Fibroblast of skin of scalp (primary cell): Measurements from ENCODE around the gene P2RY6.

Source experiments
- DNase-seq: peaks from one replicate; pipeline ENCODE4 v3.0.0-alpha.2; 2013

Gene P2RY6

DNA sequence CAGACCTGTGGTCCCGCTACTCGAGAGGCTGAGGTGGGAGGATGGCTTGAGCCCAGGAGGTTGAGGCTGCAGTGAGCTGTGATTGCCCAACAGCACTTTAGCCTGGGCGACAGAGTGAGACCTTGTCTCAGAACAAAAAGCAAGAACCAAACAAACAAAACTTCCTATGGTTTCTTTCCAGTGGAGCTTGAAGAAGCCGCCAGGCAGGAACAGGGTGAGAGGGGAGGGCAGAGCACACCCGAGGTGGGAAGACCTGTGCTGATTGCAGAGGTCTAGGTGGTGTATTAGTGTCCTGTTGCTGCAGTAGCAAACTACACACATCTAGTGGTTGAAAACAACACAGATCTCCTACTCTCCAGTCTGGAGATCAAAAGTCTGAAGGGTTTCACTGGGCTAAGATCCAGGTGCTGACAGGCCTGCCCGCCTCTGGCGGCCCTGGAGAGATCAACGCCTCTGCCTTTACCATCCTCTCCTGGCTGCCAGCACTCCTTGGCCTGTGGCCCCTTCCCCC is 46.4 kb downstream of the P2RY6 start:
- no peak for DNase-seq

DNA sequence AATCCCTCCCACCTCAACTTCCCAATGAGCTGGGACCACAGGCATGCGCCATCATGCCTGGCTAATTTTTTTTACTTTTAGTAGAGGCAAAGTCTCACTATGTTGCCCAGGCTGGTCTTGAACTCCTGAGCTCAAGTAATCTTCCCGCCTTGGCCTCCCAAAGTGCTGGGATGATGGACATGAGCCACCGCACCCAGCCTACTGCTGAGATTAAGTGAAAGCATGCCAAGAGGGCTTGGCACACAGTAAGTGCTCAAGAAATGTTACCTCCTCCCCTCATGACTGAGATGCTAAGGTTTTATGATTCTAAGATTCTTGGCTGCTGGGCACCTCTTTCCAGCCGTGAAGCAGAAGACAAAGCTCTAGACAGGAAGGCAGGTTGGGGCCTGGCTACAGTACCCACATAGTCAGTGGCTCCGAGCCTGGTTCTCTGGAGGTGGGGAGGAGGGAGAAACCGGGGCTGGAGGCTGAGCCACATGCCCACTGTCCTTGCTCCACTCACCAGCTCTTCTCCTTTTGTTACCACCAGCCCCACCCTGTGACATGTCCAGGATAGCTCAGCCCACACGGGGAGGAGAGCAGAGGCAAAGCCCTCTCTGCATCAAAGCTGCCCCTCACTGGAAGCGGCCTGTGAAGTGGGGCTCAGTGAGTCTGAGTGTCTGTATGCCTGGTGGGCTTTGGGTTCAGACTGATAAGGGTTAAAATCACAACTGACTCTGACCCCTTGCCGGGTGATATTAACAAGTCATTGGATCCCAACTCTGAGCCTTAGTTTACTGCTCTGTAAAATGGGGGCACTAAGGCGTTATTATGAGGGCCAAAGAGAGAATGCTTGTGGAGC is 48.8 kb downstream of the P2RY6 start:
- peak; percentile 65 for DNase-seq

DNA sequence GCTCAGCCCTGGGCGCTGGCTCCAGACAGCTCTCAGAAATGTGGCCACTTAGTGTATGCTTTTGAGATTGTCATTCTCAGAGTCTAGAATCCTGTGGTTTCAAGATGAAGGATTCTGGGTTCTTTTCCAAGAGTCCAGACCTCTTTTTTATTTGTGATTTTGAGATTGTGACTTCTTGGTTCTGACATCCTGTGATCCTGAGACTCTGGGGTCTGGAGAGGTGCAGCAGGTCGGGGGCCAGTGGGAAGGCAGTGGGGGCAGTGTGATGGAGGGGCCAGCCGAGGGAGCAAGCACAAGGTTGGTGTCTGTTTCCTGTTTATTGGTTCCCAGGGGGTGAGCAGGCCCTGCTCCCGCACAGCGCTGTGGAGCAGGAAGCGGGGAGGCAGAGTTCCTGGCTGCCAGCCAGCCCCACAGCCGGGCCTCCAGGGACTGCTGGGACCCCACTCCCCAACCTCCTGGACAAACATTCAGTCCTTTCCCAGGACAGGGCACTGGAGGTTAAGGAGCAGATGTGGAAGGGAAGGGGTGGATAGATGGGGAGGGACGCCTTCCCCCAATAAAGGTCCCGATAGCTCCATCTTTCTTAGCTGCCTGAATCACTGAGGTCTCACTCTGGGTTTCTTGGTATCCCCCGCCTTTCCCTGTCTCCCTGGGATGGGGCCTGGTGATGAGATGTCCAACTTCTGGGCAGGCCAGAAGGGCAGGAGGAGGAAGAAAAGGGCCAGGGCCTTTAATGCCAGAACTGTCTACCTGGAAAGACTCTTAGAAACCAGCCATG is 49.7 kb downstream of the P2RY6 start:
- peak; percentile 73 for DNase-seq

DNA sequence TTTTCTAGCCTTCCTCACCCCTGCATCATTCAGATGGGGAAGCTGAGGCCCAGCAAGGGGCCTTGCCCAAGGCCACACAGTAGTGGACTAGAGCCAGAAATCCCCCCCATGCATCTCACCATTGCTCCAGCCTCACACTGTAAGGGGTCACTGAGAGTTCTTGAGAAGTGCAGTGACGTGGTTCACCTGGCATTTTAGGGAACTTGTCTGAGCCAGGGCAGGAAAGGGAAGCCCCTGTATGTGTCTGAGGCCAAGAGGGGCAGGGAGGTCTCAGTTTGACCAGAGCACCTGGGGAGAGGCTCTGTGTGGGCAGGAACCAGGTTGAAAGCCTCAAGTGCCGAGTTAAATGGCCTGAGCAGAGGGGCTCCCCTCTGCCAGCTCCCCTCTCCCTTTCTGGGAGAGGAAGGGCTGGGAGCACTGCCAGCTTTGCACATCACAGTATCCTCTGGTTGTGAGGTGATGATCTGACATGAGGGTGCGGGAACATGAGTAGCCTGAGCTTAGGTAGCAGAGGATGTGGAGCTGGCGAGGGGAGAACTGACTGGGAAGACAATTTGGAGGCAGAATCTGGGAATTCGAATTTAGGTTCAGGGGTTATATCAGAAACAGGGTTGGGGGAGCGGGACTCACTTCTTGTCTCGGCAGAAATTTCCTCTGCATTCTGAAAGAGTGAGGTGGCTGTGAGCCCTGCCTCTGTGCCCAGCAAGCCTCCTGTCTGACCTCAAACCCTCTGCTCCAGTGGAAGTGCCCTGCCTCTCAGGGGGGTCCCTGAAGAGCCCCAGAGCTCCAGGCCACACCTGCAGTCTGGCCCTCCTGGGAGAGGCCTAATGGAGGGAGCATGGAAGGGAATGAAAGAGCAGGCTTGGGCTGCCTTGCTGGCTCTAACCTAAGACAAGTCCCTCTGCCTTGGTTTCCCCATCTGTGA is 50.5 kb downstream of the P2RY6 start:
- DNase-seq: peak; percentile 29

DNA sequence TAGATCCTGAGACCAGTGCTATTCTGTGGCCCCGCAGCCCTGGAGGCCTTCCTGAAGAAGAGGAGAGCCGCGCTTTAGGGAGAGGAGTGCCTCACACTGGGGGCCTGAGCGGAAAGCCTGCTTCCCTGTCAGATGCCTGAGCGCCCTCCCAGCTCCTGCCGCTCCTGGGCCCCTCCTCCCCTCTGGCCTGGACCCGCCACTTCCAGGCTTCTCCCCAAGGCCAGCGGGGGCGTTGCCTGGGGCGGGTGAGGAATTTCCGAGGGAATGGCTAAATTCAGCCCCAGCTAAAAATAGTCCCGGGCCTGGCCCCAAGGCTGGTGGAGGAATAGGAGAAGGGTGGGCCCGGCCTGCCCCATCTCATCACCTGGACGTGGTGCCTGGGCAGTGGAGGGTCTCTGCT is 51.3 kb downstream of the P2RY6 start:
- peak; percentile 90 for DNase-seq

DNA sequence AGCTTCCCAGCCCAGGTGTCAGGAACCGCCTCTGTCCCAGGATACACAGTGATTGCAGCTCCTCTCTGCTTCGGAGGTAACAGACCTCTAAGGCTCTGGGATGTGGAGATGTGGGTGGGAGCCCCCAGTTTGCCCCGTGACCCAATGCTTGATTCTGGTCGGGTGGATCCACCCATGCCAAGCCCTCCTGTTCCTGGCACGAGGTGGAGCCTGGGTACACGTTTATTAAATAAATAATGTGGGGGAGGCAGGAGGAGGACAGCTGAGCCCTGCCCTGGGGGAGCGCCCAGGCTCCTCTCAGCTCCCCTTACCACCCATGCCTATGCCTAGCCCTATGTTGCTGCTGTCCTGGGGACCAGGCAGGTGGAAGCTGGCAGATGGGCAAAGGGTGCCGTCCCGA is 52.0 kb downstream of the P2RY6 start:
- DNase-seq: no peak

DNA sequence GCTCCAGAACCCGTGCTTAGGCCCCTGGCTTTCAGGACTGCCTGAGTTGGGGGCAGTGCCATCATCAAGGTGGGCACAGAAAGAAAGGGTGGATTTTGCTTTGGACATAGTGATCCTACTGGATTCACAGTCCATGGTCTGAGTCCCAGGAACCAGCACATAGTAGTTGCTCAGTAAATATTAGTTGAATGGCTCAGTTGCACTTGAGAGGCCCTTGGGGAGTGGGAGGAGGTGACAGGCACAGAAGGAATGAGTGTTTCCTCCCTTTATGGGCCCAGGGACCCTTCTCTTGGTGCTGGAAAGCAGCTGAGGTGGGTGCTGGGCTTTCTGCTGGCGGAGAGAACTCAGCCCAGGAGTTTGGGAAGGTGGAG is 52.5 kb downstream of the P2RY6 start:
- peak; percentile 38 for DNase-seq

DNA sequence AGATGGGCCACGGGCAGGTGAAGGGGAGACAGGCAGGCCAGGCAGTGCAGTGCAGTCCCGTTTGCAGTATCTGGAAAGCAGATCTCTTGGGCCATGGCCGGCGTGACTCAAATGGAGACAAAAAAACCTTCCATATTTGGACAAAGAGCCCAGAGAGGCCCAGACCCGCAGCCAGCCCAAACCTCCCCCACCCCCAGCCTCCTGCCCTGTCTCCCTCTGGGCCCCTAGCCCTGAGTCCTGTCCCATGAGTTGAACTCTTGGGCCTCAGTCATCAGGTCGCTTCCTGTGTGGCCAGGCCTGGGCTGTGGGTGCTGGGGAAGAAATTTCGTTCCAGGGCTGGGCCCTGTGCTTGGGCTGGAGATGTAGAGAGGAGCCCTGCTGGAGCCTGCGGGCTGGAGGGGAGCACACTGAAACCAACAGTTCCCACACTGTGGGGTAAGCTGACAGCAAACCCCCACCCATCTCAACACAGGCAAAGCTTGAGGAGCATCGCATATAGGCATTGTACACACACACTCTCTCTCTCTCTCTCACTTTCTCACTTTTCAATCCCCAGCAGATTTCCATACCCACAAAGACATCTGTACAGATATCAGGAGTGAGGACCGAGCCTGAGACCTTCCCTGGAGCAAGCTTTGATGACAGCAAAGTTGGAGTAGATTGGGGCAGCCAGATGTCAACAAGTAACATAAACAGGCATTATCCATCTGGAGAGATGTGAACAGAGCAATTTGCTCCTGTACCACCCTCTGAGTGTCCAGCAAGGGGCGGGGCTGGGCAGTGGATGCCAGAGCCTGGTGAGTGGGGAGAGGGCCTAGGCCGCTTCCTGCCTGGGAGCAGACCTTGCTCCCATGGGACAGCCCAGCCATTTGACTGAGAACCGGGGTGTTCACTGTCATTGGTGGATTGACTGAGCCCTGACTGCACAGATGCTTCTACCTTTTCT is 53.2 kb downstream of the P2RY6 start:
- peak; percentile 73 for DNase-seq

DNA sequence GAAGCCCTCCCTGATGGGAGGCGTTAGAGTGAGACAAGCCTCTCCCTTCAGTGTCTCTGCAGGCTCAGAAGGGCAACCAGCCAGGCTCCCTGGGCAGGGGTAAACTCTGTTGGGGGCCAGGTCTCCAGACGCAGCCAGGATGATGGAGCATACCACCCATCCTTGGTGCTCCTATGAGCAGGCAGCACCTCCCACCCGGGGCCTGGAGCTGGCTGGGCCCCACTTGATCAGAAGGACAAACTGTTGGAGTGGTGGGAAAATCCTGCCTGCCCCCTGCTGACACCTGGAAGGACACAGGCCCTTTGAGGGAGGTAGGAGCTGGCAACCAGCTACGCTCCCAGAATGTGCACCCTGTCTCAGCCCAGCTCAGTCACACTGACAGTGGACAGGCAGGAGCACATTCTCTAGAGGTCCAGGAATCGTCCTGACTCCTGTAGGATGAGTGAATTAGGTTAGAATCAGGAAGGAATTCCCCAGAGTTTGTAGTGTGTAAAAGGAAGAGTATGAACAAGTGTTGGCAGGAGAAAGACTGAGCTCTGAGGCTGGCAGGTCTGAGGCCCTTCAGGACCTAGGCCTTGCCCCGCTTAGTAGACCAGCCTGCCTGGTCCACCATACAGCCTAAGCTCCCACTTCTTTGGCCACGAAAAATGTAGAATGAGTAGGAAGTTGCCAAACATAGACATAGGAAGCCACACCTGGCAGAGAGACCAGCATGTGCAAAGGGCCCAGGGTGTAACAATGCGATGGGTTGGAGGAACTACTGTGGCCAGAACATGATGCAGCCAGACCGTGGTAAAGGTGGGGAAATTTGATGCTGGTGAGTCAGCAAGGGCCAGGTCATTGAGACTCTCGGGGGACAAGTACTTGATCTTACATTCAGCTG is 55.0 kb downstream of the P2RY6 start:
- DNase-seq: peak; percentile 29

DNA sequence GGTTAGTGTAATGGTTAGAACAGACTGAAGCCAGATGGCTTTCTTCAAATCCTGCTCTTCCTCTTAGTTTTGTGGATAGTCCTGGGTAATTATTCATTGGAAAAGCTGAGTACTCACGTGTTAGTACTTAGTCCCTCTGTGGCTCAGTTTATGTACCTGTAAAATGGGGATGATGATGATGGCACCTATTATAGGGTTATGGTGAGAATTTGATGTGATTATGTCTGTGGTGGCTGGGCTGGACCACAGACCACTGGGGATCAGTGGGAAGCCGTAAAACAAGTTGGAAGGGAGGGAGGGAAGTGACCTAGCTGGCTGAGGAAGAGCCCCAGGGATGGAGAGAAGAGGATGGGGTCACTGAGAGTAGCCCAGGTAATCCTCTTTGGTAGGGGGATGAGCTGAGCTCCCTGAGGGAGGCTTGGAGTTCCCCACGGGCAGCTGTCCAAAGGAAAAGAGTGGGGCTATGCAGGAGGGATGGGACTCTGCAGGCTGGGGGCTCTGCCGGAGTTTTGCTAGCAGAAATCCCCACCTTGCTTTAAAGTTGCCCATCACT is 55.8 kb downstream of the P2RY6 start:
- no peak for DNase-seq

DNA sequence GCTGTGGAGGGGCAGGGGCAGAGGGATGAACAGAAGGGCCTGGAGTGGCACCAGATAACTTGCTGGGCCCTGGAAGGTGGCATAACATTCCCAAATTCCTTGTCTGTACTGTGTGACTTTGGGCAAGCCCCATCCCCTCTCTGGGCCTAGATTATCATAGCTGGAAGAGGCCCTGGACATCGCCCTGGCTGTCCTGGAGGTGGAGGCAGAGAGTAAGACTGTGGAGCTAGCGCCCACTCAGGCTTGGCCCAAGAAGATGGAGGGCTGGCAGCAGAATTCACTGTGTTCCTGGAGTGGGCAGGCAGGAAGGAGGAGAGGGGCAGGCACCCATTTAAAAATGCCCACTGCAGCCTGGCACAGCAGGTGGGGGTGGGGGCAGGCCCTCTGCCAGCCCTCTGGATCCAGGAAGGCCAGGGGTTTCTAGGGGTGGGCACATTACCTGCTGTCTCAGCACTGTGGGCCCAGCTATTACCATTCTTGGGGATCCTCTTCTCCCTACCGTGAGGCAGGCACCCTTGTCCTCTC is 58.5 kb downstream of the P2RY6 start:
- peak; percentile 49 for DNase-seq

DNA sequence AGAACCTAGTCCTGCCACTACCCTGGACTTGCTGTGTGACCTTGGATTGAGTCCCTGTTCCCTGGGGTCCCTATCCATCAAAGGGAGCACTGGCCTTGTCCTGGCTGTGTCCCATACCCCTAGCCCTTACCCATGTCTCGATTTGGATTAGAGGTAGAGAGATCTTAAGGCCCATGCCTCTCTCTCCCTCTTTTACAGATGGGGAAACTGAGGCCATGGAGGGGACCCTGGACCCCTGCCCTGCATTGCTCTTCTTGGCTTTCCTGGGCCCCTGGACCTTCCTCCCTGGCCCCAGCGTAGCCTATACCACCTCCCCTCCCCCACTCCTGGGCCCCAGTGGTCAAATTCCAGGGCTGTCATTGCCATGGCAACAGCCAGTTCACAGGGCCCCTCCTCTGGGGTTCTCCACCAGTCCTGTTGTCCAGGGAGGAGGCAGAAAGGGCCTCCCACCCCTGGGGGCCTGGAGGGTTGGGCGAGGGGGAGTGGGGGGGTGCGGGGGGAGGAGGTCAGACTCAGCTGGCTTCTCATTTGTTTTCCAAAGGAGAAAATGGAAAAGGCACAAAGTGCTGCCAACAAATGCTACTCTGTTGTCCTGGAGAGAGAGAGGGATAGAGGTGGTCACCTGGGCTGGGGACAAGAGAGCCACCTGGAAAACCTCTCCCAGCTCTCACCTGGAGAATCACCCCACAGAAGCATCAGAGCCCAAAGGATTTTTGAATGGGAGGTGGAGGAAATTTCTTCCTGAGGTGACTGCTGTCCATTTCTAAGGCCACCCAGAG is 59.2 kb downstream of the P2RY6 start:
- DNase-seq: peak; percentile 75

DNA sequence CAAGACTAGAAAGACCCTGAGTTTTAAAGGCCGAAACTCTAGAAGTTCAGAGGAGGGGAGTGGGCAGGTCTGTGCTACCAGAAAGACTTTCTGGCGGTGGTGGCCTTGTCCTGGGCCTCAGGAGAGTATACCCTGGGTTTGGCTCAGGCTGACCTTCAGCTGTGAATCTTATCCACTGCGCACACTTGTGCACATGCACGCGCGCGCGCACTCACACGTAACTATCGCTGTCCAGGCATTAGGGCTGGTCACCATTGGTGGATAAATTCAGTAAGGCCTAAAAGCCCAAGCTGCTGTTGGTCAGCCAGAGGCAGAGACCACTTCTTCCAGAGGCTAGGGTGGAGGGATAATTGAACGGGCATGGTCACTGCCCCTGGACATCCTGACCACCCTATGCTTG is 61.0 kb downstream of the P2RY6 start:
- no peak for DNase-seq

DNA sequence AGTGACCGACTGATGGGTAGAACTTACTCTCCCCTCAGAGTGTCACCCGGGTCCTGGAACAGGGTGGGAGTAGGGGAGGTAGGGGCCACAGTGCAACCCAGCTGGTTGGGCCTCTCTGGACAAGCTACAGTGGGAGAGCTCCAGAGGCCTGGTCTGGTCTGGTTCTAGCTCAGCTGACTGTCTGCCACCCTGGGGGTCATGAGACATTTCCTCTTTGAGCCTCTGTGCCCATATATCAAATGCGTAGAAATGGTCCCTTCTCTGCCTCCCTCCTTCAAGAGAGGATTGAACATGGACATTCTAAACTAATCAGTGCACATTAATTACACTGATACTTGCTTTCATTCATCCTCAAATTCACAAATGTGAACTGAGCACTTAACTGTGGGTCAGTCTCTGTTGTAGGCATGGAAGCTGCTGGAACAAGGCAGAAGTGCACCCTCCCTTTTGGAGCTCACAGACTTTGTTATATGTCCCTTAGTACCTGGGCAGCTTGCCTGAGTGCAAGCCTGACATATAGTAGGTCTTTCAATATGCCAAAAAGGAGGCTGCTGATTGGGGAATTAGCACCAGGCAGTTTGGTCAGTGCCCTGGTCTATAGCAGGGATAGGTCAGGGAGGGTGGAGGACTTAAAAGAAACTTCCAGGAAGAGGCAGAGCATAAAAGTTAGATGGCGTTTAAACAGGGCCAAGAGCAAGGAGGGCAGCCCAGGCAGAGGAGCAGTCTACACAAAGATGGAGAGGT is 61.7 kb downstream of the P2RY6 start:
- DNase-seq: no peak

DNA sequence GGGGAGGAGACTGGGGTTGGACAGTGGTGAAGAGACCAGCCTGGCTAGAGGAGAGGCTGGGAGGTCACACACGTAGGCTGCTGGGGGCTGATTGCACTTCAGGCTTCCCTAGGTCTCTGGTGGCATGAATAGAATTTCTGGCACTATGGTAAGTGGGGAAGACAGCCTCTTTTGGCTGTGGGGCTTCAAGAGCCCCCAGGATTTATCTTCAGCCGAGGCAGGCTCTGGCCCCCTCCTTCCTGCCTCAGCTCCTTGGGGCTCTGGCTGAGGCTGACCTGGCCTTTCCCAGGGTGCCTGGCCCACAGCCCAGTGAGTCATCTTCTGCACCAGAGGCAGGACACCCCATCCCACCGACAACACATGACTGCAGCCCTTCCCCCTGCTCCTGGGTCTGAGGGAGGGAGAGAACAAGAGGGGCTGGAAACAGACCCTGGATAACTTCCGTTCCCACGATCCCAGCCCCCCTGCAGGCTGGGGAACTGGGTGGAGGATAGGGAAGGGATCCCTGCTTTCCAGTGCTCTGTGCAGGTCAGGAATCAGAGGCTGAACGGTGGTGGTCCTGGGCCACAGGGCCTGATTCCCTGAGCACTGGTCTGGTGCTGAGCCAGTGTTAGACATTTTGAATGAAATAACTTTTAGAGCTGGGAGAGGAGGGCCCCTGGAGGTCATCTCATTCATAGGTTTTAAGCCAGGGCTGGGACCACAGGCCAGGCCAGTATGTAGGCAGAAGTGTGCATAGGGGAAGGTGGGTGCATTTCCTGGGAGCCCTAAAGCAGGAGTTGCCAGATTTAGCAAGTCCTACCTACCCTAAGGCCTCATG is 62.5 kb downstream of the P2RY6 start:
- peak; percentile 86 for DNase-seq

DNA sequence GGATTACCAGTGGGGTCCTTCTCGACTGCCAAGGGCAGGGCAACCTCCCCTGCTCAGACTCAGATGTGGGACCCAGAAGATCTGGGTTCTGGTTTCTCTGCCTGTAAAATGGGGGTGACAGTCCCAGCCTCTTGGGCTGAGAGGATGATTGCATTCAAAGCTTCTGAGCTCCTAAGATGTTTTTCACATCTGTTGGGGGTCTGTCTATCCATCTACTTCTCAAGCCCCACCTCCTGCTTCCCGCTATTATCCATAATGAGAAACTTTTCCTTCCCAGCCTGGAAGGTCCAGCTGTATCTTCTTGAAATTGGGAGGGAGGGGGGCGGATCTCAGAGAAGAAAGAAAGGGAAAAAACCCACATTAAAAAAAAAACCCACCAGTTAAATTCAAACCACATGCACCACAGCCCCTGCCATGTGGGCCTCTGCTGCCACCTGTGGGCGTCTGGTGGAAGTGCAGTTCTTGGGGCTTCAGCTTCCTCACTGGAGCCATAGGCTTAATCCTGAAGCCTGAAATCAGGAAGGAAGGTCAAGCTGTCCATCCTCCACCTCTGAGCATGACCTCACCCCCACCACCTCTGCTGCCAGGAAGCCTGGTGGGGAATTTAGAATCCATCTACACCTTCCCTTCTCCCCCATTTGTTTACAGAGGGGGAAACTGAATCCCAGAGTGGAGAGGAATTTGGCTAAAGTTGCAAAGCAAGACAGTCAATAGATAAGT is 63.2 kb downstream of the P2RY6 start:
- peak; percentile 90 for DNase-seq

DNA sequence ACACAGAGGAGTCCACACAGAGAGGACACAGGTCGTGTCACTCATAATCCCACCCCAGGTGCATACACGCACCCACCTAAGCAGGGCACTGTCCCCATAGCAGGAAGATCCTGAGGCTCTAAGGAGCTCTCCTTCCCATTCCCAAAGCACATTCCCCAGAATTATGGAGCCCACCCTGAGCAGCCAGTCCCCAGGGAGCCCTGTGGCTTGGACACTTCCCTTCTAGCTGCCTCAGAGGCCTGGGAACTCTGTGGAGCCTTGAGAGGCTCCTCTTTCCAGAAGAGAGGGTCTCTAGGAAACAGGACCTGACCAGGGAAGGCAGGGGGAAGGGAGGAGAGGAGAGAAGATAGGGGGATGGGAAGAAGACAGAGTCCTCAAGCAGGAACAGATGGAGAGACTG is 65.7 kb downstream of the P2RY6 start:
- DNase-seq: peak; percentile 58
